ENCODE measurements around the gene PLXNB1.

- TF ChIP-seq POLR2AphosphoS2 (conservative IDR thresholded peaks at IDR 0.05; ENCODE audit: low read length) (no peak), POLR2A (IDR thresholded peaks at IDR 0.05; ENCODE audit: low read length) (no peak)
- TF ChIP-seq, protein P1, sequence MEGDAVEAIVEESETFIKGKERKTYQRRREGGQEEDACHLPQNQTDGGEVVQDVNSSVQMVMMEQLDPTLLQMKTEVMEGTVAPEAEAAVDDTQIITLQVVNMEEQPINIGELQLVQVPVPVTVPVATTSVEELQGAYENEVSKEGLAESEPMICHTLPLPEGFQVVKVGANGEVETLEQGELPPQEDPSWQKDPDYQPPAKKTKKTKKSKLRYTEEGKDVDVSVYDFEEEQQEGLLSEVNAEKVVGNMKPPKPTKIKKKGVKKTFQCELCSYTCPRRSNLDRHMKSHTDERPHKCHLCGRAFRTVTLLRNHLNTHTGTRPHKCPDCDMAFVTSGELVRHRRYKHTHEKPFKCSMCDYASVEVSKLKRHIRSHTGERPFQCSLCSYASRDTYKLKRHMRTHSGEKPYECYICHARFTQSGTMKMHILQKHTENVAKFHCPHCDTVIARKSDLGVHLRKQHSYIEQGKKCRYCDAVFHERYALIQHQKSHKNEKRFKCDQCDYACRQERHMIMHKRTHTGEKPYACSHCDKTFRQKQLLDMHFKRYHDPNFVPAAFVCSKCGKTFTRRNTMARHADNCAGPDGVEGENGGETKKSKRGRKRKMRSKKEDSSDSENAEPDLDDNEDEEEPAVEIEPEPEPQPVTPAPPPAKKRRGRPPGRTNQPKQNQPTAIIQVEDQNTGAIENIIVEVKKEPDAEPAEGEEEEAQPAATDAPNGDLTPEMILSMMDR (IDR thresholded peaks at IDR 0.05): no peak
Measured at GRCh38 chr3:48436477-48436787, 6.5 kb upstream of the PLXNB1 start.

Data from A549 (cell line).